Measurements from ENCODE around the gene KCTD16.

Gene KCTD16

GRCh38 chr5:144484124-144484897 is 313.6 kb downstream of the KCTD16 start:
- Histone ChIP-seq H3K27me3 (ENCODE audit: insufficient read depth, low read length) (no peaks in the 10 kb centered on the region), H3K36me3 (ENCODE audit: insufficient read depth, low read length) (no peaks in the 10 kb centered on the region), H2AFZ (ENCODE audit: low read depth, low read length) (no peak overlapping the region), H3K4me3 (ENCODE audit: low read length) (no peak overlapping the region), H3K4me1 (ENCODE audit: insufficient read depth, low read length) (no peaks in the 10 kb centered on the region), H3K9me3 (ENCODE audit: low read length) (no peaks in the 10 kb centered on the region)

DNA sequence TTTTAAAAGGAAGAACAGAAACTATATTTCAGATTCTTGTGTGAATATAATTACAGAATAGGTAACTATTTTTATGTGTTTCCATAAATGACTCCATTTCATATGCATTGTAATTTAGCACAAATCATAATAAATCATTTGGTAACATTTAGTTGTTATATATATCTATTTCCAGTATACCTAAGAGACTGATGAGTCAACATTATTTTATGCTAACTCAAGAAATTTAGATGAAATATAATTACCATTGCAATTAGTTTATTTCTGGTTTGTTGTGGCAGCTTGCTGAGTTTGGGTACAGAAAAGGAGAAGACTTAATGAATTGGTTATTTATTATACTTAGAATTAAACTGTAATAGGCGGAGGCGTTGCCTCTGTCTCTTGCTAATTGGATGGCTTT is 314.9 kb downstream of the KCTD16 start:
- no peaks in the 10 kb centered on the region for H3K4me1 ChIP-seq (ENCODE audit: insufficient read depth, low read length)
- no peak overlapping the region for H3K4me3 ChIP-seq (ENCODE audit: low read length)
- no peaks in the 10 kb centered on the region for H3K36me3 ChIP-seq (ENCODE audit: insufficient read depth, low read length)
- no peak overlapping the region for H2AFZ ChIP-seq (ENCODE audit: low read depth, low read length)
- no peaks in the 10 kb centered on the region for H3K9me3 ChIP-seq (ENCODE audit: low read length)
- H3K27me3 ChIP-seq (ENCODE audit: insufficient read depth, low read length) = no peaks in the 10 kb centered on the region

DNA sequence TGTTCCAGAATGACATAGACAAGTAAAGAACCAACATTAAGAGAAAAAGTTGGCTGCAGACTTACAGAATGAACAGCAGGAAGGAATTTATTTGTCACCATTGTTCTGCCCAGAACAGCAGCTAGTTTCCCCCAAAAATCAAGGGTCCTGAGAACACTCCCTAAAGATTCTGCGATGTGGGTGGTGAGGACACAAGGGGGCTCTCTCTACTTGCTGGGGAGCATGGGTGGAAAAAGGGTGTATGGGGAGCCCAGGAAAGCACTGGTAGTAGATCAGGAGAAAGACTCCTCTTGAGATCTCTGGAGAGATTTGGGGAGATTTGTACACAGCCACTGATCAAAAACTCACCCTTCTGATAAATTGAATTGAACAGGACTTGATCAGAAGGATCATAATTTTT is 316.5 kb downstream of the KCTD16 start:
- Histone ChIP-seq H3K4me3 (ENCODE audit: low read length) (no peak overlapping the region), H2AFZ (ENCODE audit: low read depth, low read length) (no peak overlapping the region), H3K27me3 (ENCODE audit: insufficient read depth, low read length) (no peaks in the 10 kb centered on the region), H3K9me3 (ENCODE audit: low read length) (no peaks in the 10 kb centered on the region), H3K4me1 (ENCODE audit: insufficient read depth, low read length) (no peaks in the 10 kb centered on the region), H3K36me3 (ENCODE audit: insufficient read depth, low read length) (no peaks in the 10 kb centered on the region)

DNA sequence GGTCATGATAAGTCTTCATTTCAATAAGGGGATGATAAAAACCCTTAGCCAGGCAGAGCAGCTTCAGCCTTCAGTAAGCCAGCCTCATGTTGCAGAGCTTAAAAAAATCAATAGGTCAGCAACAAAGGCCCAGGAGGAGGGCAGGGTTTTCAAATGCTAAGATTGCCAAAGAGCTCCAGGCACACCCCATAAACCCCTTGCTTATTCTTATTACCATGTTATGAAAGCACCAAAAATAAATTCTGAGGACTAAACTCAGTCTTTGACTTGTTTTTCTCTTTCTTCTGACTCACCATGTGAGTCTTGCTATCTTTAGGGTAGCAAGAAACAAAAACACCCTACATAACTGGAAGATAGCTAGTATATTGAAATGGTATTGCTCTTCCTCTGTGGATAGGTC is 317.1 kb downstream of the KCTD16 start:
- H3K4me1 ChIP-seq (ENCODE audit: insufficient read depth, low read length) = no peaks in the 10 kb centered on the region
- no peaks in the 10 kb centered on the region for H3K9me3 ChIP-seq (ENCODE audit: low read length)
- no peak overlapping the region for H2AFZ ChIP-seq (ENCODE audit: low read depth, low read length)
- no peak overlapping the region for H3K4me3 ChIP-seq (ENCODE audit: low read length)
- H3K36me3 ChIP-seq (ENCODE audit: insufficient read depth, low read length) = no peaks in the 10 kb centered on the region
- H3K27me3 ChIP-seq (ENCODE audit: insufficient read depth, low read length) = no peaks in the 10 kb centered on the region

DNA sequence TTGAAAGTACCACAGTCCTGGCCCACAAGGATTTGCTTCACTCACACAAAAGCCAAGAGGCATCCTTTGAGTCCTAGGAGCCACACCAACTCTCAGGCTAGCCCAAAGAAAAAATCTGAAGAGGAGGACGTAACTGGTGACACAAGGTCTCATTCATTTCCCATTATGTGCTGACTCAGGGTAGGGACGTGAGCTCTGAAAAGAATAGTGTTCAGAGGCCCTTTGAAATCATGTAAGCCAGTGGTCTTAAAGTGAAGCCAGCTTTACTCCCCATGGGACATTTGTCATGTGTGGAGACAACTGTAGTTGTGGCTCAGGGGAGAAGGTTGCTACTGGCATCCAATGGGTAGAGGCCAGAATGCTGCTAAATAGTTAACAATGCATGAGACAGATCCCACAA is 332.4 kb downstream of the KCTD16 start:
- no peaks in the 10 kb centered on the region for H3K36me3 ChIP-seq (ENCODE audit: insufficient read depth, low read length)
- H3K27me3 ChIP-seq (ENCODE audit: insufficient read depth, low read length) = no peaks in the 10 kb centered on the region
- H3K4me1 ChIP-seq (ENCODE audit: insufficient read depth, low read length) = peaks cover 7% of the 10 kb centered on the region
- no peaks in the 10 kb centered on the region for H3K9me3 ChIP-seq (ENCODE audit: low read length)
- H3K4me3 ChIP-seq (ENCODE audit: low read length) = no peak overlapping the region
- H2AFZ ChIP-seq (ENCODE audit: low read depth, low read length) = no peak overlapping the region

DNA sequence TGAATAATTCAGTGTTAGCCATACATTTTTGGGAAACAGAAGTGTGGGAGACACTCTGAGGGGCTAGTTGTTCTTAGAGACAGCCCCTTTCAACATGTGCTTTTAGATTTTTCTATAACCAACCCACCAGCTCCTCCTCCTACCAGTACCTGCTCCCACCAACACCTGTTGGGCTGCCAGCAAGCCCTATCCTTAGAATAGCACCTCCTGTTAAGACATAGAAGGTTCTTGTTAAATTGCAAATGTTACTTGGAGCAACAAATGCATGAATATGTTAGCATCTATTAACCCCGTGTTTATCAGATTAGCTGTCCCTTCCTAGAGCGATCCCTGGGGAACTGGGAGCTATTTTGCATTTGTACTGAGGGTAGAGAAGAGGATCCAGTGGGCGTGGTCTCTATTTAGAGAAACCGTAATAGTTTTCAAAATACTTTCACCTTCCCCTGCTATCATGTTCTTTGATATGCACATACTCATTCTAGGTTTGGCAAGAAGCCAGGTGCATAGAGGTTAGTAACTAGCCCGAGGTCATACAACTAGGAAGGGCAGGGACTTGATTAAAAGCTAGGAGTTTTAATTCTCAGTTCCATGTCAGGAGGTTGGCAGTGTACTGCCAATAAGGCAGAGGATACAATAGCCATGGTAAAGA is 334.4 kb downstream of the KCTD16 start:
- H3K9me3 ChIP-seq (ENCODE audit: low read length) = no peaks in the 10 kb centered on the region
- H3K27me3 ChIP-seq (ENCODE audit: insufficient read depth, low read length) = no peaks in the 10 kb centered on the region
- no peak overlapping the region for H3K4me3 ChIP-seq (ENCODE audit: low read length)
- H2AFZ ChIP-seq (ENCODE audit: low read depth, low read length) = no peak overlapping the region
- H3K4me1 ChIP-seq (ENCODE audit: insufficient read depth, low read length) = peaks cover 7% of the 10 kb centered on the region
- H3K36me3 ChIP-seq (ENCODE audit: insufficient read depth, low read length) = no peaks in the 10 kb centered on the region

DNA sequence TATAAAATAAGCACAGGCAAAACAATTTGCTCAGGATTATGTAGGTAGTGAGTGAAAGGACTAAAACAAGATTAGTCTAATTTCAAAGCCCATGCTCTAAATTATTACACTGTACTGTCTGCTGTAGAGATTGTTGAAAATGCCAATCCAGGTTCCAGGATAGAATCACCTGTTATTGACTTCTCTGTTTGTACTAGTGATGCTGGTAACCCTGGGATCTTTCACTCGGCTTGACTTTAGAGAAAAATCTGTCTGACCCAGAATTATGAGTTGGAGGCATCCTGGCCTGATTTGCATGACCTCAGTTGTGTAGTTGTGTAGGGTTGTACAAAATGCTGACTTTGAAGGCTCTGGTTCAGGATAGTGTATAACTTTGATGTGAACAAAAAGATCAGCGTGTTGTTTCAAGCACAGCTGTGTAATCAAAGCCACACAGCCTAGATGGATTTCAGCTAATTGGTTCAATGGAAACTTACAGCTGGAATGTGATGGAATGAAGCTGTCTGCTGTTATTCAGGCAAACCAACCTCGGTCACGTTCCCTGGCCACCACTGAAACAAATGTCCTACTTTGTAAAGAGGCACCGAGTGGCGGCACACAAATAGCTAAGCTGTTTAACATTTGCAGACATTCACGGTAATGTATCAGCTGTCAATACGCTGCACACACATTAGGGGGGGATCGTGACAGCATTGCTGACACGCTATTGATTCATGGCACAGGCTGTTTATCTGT is 340.3 kb downstream of the KCTD16 start:
- no peaks in the 10 kb centered on the region for H3K27me3 ChIP-seq (ENCODE audit: insufficient read depth, low read length)
- H3K36me3 ChIP-seq (ENCODE audit: insufficient read depth, low read length) = no peaks in the 10 kb centered on the region
- no peak overlapping the region for H2AFZ ChIP-seq (ENCODE audit: low read depth, low read length)
- H3K9me3 ChIP-seq (ENCODE audit: low read length) = no peaks in the 10 kb centered on the region
- no peaks in the 10 kb centered on the region for H3K4me1 ChIP-seq (ENCODE audit: insufficient read depth, low read length)
- no peak overlapping the region for H3K4me3 ChIP-seq (ENCODE audit: low read length)

GRCh38 chr5:144511580-144512072 is 341.0 kb downstream of the KCTD16 start:
- no peaks in the 10 kb centered on the region for H3K36me3 ChIP-seq (ENCODE audit: insufficient read depth, low read length)
- H2AFZ ChIP-seq (ENCODE audit: low read depth, low read length) = no peak overlapping the region
- no peaks in the 10 kb centered on the region for H3K9me3 ChIP-seq (ENCODE audit: low read length)
- H3K27me3 ChIP-seq (ENCODE audit: insufficient read depth, low read length) = no peaks in the 10 kb centered on the region
- H3K4me3 ChIP-seq (ENCODE audit: low read length) = no peak overlapping the region
- no peaks in the 10 kb centered on the region for H3K4me1 ChIP-seq (ENCODE audit: insufficient read depth, low read length)

- H3K4me1 ChIP-seq (ENCODE audit: insufficient read depth, low read length) = peaks cover 8% of the 10 kb centered on the region
- H3K4me3 ChIP-seq (ENCODE audit: low read length) = no peak overlapping the region
These were observed 352.0 kb downstream of the KCTD16 start for GRCh38 chr5:144522698-144523097.

DNA sequence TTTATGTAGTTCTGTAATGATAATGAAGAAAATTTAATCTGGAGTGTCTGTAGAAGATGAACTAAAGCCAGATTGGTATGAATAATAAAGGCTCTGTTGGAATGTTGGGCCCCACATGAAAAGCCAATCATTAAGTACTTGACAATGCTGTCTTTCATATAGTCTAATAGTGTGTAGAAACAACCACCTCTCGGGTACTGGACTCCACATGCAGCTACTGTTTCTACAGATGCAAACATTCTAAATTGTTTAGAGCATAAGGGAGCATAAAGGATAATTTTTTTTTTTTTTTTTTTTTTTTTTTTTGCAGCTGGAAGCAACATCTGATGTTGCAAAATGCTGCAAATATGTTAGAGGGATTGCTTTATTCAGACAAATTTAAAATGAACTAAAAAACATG is 354.3 kb downstream of the KCTD16 start:
- H3K27me3 ChIP-seq (ENCODE audit: insufficient read depth, low read length) = no peaks in the 10 kb centered on the region
- no peaks in the 10 kb centered on the region for H3K36me3 ChIP-seq (ENCODE audit: insufficient read depth, low read length)
- H3K9me3 ChIP-seq (ENCODE audit: low read length) = no peaks in the 10 kb centered on the region
- H3K4me1 ChIP-seq (ENCODE audit: insufficient read depth, low read length) = peaks cover 8% of the 10 kb centered on the region
- no peak overlapping the region for H2AFZ ChIP-seq (ENCODE audit: low read depth, low read length)
- no peak overlapping the region for H3K4me3 ChIP-seq (ENCODE audit: low read length)

More at GRCh38 chr5:144522698-144523097, 352.0 kb downstream of the KCTD16 start:
- no peaks in the 10 kb centered on the region for H3K9me3 ChIP-seq (ENCODE audit: low read length)
- no peaks in the 10 kb centered on the region for H3K36me3 ChIP-seq (ENCODE audit: insufficient read depth, low read length)
- H2AFZ ChIP-seq (ENCODE audit: low read depth, low read length) = no peak overlapping the region
- H3K27me3 ChIP-seq (ENCODE audit: insufficient read depth, low read length) = no peaks in the 10 kb centered on the region

- Histone ChIP-seq H3K27me3 (ENCODE audit: insufficient read depth, low read length) (no peaks in the 10 kb centered on the region), H3K36me3 (ENCODE audit: insufficient read depth, low read length) (no peaks in the 10 kb centered on the region), H3K4me3 (ENCODE audit: low read length) (no peak overlapping the region), H2AFZ (ENCODE audit: low read depth, low read length) (no peak overlapping the region), H3K9me3 (ENCODE audit: low read length) (no peaks in the 10 kb centered on the region), H3K4me1 (ENCODE audit: insufficient read depth, low read length) (no peaks in the 10 kb centered on the region)
These were observed 360.5 kb downstream of the KCTD16 start for GRCh38 chr5:144531188-144531587.

All from neuron (in vitro differentiated cells).